Measurements from ENCODE around the gene EMILIN2.

The EMILIN2 gene

DNA sequence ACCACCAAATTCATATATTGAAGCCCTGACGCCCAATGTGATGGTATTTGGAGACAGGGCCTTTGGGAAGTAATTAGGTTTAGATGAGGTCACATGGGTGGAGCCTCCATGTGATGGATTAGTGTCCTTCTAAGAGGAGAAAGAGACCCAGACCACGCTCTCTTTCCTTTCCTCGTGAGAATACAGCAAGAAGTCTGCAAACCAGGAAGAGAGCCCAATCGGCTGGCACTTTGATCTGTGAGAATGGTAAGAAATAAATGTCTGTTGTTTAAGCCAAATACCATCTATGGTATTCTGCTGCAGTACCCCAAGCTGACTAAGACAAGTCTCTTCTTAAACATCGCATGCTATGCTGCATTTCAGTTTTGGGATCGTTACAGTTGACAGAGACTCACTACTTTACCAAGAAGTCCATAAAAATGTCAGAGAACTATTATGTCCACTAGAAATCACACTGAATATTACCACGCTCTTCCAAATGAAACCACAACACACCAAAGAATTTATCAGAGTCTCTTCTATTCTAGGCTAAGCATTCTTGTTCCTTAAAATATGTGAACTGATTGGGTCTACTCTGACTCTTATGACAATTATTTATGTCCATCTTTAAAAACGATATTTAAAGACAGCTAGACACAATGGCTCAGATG lies 117.7 kb downstream of the EMILIN2 start:
- TF ChIP-seq, protein P1, sequence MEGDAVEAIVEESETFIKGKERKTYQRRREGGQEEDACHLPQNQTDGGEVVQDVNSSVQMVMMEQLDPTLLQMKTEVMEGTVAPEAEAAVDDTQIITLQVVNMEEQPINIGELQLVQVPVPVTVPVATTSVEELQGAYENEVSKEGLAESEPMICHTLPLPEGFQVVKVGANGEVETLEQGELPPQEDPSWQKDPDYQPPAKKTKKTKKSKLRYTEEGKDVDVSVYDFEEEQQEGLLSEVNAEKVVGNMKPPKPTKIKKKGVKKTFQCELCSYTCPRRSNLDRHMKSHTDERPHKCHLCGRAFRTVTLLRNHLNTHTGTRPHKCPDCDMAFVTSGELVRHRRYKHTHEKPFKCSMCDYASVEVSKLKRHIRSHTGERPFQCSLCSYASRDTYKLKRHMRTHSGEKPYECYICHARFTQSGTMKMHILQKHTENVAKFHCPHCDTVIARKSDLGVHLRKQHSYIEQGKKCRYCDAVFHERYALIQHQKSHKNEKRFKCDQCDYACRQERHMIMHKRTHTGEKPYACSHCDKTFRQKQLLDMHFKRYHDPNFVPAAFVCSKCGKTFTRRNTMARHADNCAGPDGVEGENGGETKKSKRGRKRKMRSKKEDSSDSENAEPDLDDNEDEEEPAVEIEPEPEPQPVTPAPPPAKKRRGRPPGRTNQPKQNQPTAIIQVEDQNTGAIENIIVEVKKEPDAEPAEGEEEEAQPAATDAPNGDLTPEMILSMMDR (IDR thresholded peaks at IDR 0.05; ENCODE audit: low read depth, low read length, missing control alignments): no peak
- in situ Hi-C loops (cut with HindIII; ENCODE audit: low pct_ligation_motif_present, low sequenced_read_pairs): no loop called here
- Histone ChIP-seq H3K4me3 (ENCODE audit: low read depth, low read length) (no peak overlapping the region), H3K27ac (no peak overlapping the region), H3K36me3 (replicated peaks) (no peaks in the 10 kb centered on the region), H3K27me3 (replicated peaks) (no peaks in the 10 kb centered on the region)
- no peak for DNase-seq
